T47D (cell line): ENCODE measurements around the gene EIF4G3.
A peak's percentile ranks its signal among the peaks of the same experiment; 100 is the strongest.
"Not testable (repeated sequence)": the region's sequence is repeated elsewhere in the genome, so short reads cannot be mapped to it uniquely, and the experiment has no call there.

ENCODE experiments used
- DNase-seq, 2 experiments: peaks; one replicate each; pipeline versions ENCODE4 v3.0.0 to v3.0.0-alpha.2; 2011 to 2012; ENCODE audit warnings: low read depth in 1 of 2, low spot score in 1 of 2
- JUND ChIP-seq: IDR thresholded peaks from 2 replicates; pipeline ENCODE4 v1.6.1; 2012; ENCODE audit warnings: low read depth
- in situ Hi-C: cut with HindIII; loops from 2 replicates; pipeline ENCODE4 v1.10.0; 2016; ENCODE audit warnings: low sequenced_read_pairs, low pct_unique_long_range_greater_than_20kb

The EIF4G3 gene

GRCh38 chr1:21175324-21175669, 1.4 kb downstream of the EIF4G3 start:
- in situ Hi-C loops: no loop called here
- TF ChIP-seq JUND: no peak
- no peak for DNase-seq

- DNase-seq: no peak
- TF ChIP-seq JUND: no peak
- in situ Hi-C loops: no loop called here
Observed at GRCh38 chr1:21174654-21175323, 1.9 kb downstream of the EIF4G3 start.

- TF ChIP-seq JUND: no peak
- DNase-seq: no peak
- in situ Hi-C loops: no loop called here
Observed at GRCh38 chr1:21174230-21174629, 2.5 kb downstream of the EIF4G3 start.

DNA sequence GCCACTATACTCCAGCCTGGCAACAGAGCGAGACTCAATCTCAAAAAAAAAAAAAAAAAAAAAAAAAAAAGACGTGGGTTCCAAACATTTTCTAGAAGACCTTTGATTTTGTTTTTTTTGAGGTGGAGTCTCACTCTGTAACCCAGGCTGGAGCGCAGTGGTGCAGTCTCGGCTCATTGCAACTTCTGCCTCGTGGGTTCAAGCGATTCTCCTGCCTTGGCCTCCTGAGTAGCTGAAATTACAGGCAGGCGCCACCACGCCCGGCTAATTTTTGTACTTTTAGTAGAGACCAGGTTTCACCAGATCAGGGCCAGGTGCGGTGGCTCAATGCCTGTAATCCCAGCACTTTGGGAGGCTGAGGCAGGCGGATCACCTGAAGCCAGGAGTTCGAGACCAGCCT, 3.6 kb downstream of the EIF4G3 start:
- DNase-seq, in situ Hi-C loops: not testable (repeated sequence)

- in situ Hi-C loops, DNase-seq: not testable (repeated sequence)
Observed at GRCh38 chr1:21170837-21171236, 5.9 kb downstream of the EIF4G3 start.

- no peak for DNase-seq
- in situ Hi-C loops: no loop called here
- no peak for TF ChIP-seq JUND
Observed at GRCh38 chr1:21168444-21168843, 8.3 kb downstream of the EIF4G3 start.

DNA sequence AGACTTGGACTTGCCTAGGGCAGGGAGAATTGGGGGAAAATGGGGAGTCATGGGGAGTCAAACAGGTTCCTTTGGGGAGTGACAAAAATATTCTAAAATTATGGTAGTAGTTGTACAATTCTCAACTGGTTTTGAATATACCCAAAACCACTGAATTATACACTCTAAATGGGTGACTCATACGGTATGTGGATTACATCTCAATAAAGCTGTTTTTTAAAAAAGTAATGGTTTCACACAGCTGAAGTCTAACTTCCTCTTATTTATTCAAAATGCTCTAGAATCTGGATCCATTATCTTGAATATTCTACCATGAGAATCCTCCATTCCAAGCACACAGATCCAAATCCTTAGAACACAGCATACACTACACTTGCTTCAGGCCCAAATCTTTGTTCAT, 11.1 kb downstream of the EIF4G3 start:
- in situ Hi-C loops: no loop called here
- no peak for DNase-seq
- no peak for TF ChIP-seq JUND

DNA sequence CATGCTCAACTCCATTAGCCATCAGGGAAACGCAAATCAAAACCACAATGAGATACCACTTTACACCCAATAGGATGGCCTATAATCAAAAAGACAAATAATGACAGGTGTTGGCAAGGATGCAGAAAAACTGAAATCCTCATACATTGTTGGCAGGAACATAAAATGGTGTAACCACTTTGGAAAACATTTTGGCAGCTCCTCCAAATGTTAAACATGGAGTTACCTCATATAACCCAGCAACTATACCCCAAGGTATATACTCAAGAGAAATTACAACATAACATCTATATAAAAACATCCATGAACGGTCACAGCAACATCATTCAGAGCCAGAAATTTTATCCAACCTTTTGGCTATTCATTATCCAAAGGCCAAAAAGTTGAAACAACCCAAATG, 11.6 kb downstream of the EIF4G3 start:
- in situ Hi-C loops: no loop called here
- TF ChIP-seq JUND: no peak
- DNase-seq: peak in 1 of 2 experiments; percentile 34

- in situ Hi-C loops: no loop called here
- DNase-seq: no peak
- no peak for TF ChIP-seq JUND
Observed at GRCh38 chr1:21164266-21164665, 12.4 kb downstream of the EIF4G3 start.

- no peak for DNase-seq
- no peak for TF ChIP-seq JUND
- in situ Hi-C loops: no loop called here
Observed at GRCh38 chr1:21162740-21163464, 13.8 kb downstream of the EIF4G3 start.

DNA sequence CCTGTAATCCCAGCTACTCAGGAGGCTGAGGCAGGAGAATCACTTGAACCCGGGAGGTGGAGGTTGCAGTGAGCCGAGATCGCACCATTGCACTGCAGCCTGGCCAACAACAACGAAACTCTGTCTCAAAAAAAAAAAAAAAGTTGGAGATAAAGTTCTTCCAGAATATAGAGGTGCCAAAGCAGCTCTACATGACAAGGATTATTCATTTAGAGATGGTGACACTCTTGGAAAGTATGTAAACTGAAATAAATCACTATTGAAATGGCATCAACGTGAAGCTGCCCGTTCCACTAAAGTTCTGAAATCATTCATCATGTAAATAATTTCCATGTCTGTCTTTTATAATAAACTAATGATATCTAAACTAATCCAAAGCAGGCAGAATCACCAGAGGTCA, 14.9 kb downstream of the EIF4G3 start:
- TF ChIP-seq JUND: no peak
- in situ Hi-C loops: no loop called here
- no peak for DNase-seq

- DNase-seq: no peak
- in situ Hi-C loops: no loop called here
- no peak for TF ChIP-seq JUND
Observed at GRCh38 chr1:21160263-21160796, 16.4 kb downstream of the EIF4G3 start.

DNA sequence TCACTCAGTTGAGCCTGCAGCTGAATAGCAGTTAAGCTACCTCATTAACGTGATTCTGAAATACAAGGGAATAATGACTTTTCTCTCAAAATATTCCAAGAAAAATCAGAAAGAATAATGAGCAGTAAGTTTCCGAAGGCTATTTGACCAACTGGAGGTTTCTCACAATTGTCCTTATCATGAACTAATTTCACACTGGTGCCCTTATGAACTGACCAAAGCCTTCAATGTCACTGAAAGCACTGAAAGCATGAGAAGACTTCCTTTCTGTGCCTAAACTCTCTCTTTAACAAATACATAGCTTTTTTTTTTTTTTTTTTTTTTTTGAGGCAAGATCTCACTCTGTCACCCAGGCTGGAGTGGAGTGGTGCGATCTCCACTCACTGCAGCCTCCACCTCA, 18.8 kb downstream of the EIF4G3 start:
- TF ChIP-seq JUND: no peak
- no peak for DNase-seq
- in situ Hi-C loops: no loop called here
